Suppressor macrophage (primary cell): Measurements from ENCODE around the gene PTPRE.
A peak's percentile ranks its signal among the peaks of the same experiment; 100 is the strongest.

ENCODE experiments used
- DNase-seq, 4 experiments: peaks; one replicate each; pipeline ENCODE4 v3.0.0-alpha.2; 2020 to 2022

The PTPRE gene

GRCh38 chr10:128099901-128100300, 193.0 kb downstream of the PTPRE start:
- DNase-seq, result no peak

- DNase-seq, result peak in 2 of 4 experiments; percentile 34 to 60
These were observed 195.0 kb downstream of the PTPRE start for GRCh38 chr10:128101901-128102300.

GRCh38 chr10:128102480-128103228, 195.8 kb downstream of the PTPRE start:
- peak in 2 of 4 experiments; percentile 33 to 37 for DNase-seq

- no peak for DNase-seq
These were observed 196.4 kb downstream of the PTPRE start for GRCh38 chr10:128103229-128103714.

- no peak for DNase-seq
These were observed 198.5 kb downstream of the PTPRE start for GRCh38 chr10:128105383-128105782.

- DNase-seq, result no peak
These were observed 202.8 kb downstream of the PTPRE start for GRCh38 chr10:128109707-128110106.

GRCh38 chr10:128110339-128110738, 203.4 kb downstream of the PTPRE start:
- DNase-seq, result no peak

- peak in 2 of 4 experiments; percentile 25 to 39 for DNase-seq
These were observed 204.8 kb downstream of the PTPRE start for GRCh38 chr10:128111696-128112095.

- no peak for DNase-seq
These were observed 206.1 kb downstream of the PTPRE start for GRCh38 chr10:128113026-128113425.

GRCh38 chr10:128114901-128115300, 208.0 kb downstream of the PTPRE start:
- peak; percentile 30 to 71 (median 54) for DNase-seq

GRCh38 chr10:128115356-128115755, 208.5 kb downstream of the PTPRE start:
- no peak for DNase-seq

GRCh38 chr10:128116187-128116586, 209.3 kb downstream of the PTPRE start:
- no peak for DNase-seq

- DNase-seq, result no peak
These were observed 210.1 kb downstream of the PTPRE start for GRCh38 chr10:128116851-128117615.

- DNase-seq, result no peak
These were observed 215.0 kb downstream of the PTPRE start for GRCh38 chr10:128121750-128122412.

GRCh38 chr10:128122931-128123330, 216.0 kb downstream of the PTPRE start:
- DNase-seq, result peak; percentile 35 to 73 (median 54)

- peak in 1 of 4 experiments; percentile 7 for DNase-seq
These were observed 216.9 kb downstream of the PTPRE start for GRCh38 chr10:128123846-128124245.

- DNase-seq, result no peak
These were observed 218.0 kb downstream of the PTPRE start for GRCh38 chr10:128124813-128125403.

- DNase-seq, result peak in 2 of 4 experiments; percentile 19 to 39
These were observed 218.6 kb downstream of the PTPRE start for GRCh38 chr10:128125416-128125943.

- peak; percentile 97 to 99 (median 97) for DNase-seq
These were observed 219.3 kb downstream of the PTPRE start, which contains the start of gene MKI67 for GRCh38 chr10:128125944-128126764. Gene MKI67 (minus strand): TSS chr10:128126423. CDS start chr10:128125667, 756 bp downstream.

GRCh38 chr10:128128582-128128981, 221.7 kb downstream of the PTPRE start:
- DNase-seq, result no peak

- no peak for DNase-seq
These were observed 223.1 kb downstream of the PTPRE start for GRCh38 chr10:128130051-128130450.
